H1 (cell line): ENCODE results near the gene ATP6V1F. TPM values are rescaled to one million over a fixed set of nuclear protein-coding genes. Genes with fewer than 3 reads are reported as not detected.

ENCODE experiments used
- CTCF ChIA-PET: fragments of 300-600 bp; sonication (Branson Sonifier 250); formaldehyde crosslinking; loops from one replicate; lab custom pipeline; 2021; ENCODE audit not compliant: partially characterized antibody; lab: Charles Lee
- POLR2A ChIA-PET: fragments of 300-600 bp; sonication (Branson Sonifier 250); formaldehyde crosslinking; loops from one replicate; lab custom pipeline; 2021; ENCODE audit warnings: inconsistent platforms; ENCODE audit not compliant: partially characterized antibody; lab: Charles Lee
- DNase-seq, 2 experiments: peaks; one replicate each; pipeline versions ENCODE4 v3.0.0 to v3.0.0-alpha.2; 2010 to 2022; ENCODE audit warnings: low spot score in 2 of 2, low read depth in 1 of 2, mixed read lengths in 1 of 2
- FAIRE-seq: peaks from 2 replicates; lab custom pipeline; 2011; peaks lifted over from hg19 to GRCh38; lab: Jason Lieb, UNC
- H2AFZ ChIP-seq: 2 replicates; pipeline ENCODE4 v1.8.1; 2012; ENCODE audit warnings: low read length, inconsistent platforms
- H2AK5ac ChIP-seq: 2 replicates; pipeline ENCODE4 v1.6.1; 2013; ENCODE audit warnings: low read depth, low read length
- H2BK120ac ChIP-seq: replicated peaks from 2 replicates; pipeline ENCODE3; 2013; ENCODE audit warnings: low read depth, low read length, inconsistent platforms
- H2BK12ac ChIP-seq: 2 replicates; pipeline ENCODE4 v1.6.1; 2013; ENCODE audit warnings: low read depth, low read length
- H2BK15ac ChIP-seq: 2 replicates; pipeline ENCODE4 v1.6.1; 2013; ENCODE audit warnings: low read length
- H2BK20ac ChIP-seq: 2 replicates; pipeline ENCODE4 v1.6.1; 2013; ENCODE audit warnings: low read length
- H2BK5ac ChIP-seq: 2 replicates; pipeline ENCODE4 v1.6.1; 2013; ENCODE audit warnings: low read depth, low read length
- H3K14ac ChIP-seq: 2 replicates; pipeline ENCODE4 v1.6.1; 2013; ENCODE audit warnings: inconsistent platforms; ENCODE audit not compliant: insufficient read length
- H3K18ac ChIP-seq: 2 replicates; pipeline ENCODE4 v1.6.1; 2013; ENCODE audit warnings: low read length; ENCODE audit errors: extremely low read depth
- H3K23ac ChIP-seq: 2 replicates; pipeline ENCODE4 v1.6.1; 2013; ENCODE audit warnings: inconsistent platforms; ENCODE audit not compliant: insufficient read length
- H3K23me2 ChIP-seq: 2 replicates; pipeline ENCODE4 v1.6.1; 2013; ENCODE audit warnings: low read depth, low read length
- H3K27ac ChIP-seq: 2 replicates; pipeline ENCODE4 v1.6.1; 2011; ENCODE audit warnings: low read depth, low read length, inconsistent platforms
- H3K27me3 ChIP-seq, 4 experiments: replicated peaks in 1 of 4; 1 replicate in 1 of 4; 2 replicates in 3 of 4; pipeline versions ENCODE4 v1.6.1 to v1.8.1; 2011 to 2013; ENCODE audit warnings: low read length in 3 of 4, mild to moderate bottlenecking in 3 of 4, inconsistent platforms in 2 of 4, mixed read lengths in 2 of 4, moderate library complexity in 1 of 4; ENCODE audit not compliant: control insufficient read depth in 3 of 4, insufficient read depth in 3 of 4; ENCODE audit errors: extremely low read depth in 1 of 4
- H3K36me3 ChIP-seq, 4 experiments: 2 replicates each; pipeline versions ENCODE4 v1.6.1 to v1.8.1; 2011 to 2013; ENCODE audit warnings: mild to moderate bottlenecking in 4 of 4, low read length in 3 of 4, moderate library complexity in 2 of 4, control low read depth in 1 of 4, inconsistent platforms in 1 of 4; ENCODE audit not compliant: insufficient read depth in 4 of 4, control insufficient read depth in 2 of 4
- H3K4ac ChIP-seq: replicated peaks from 2 replicates; pipeline ENCODE3; 2013; ENCODE audit warnings: low read length, low read depth, mixed read lengths, inconsistent platforms; ENCODE audit not compliant: insufficient read length
- H3K4me1 ChIP-seq, 4 experiments: replicated peaks in 1 of 4; 1 replicate in 1 of 4; 2 replicates in 3 of 4; pipeline versions ENCODE4 v1.6.1 to v1.8.1; 2011 to 2013; ENCODE audit warnings: low read length in 3 of 4, inconsistent platforms in 2 of 4, mixed read lengths in 1 of 4; ENCODE audit not compliant: insufficient read depth in 4 of 4, control insufficient read depth in 3 of 4
- H3K4me2 ChIP-seq, 2 experiments: 2 replicates each; pipeline versions ENCODE4 v1.6.1 to v1.8.1; 2011 to 2013; ENCODE audit warnings: low read depth in 2 of 2, low read length in 2 of 2, control low read depth in 1 of 2, inconsistent platforms in 1 of 2, mild to moderate bottlenecking in 1 of 2; ENCODE audit not compliant: insufficient read depth in 1 of 2
- H3K4me3 ChIP-seq, 4 experiments: fragments of 200-600, 300-600 bp in 1 of 4; sonication (generic), shearing (Covaris generic), sonication (Bioruptor Twin) in 1 of 4; 2 replicates each; pipeline versions ENCODE4 v1.5.1 to v1.8.1; 2011 to 2016; ENCODE audit warnings: low read length in 4 of 4, low read depth in 3 of 4, control low read depth in 2 of 4, inconsistent platforms in 2 of 4, mild to moderate bottlenecking in 2 of 4, mixed read lengths in 1 of 4, moderate library complexity in 1 of 4; ENCODE audit not compliant: insufficient read depth in 2 of 4; ENCODE audit errors: extremely low read depth in 1 of 4
- H3K56ac ChIP-seq: replicated peaks from 2 replicates; pipeline ENCODE3; 2013; ENCODE audit warnings: low read depth, mild to moderate bottlenecking, mixed read lengths, low read length, inconsistent platforms; ENCODE audit not compliant: insufficient read length
- H3K79me1 ChIP-seq: 2 replicates; pipeline ENCODE4 v1.6.1; 2013; ENCODE audit warnings: low read depth, low read length, control low read depth
- H3K79me2 ChIP-seq, 2 experiments: 2 replicates each; pipeline versions ENCODE4 v1.6.1 to v1.8.1; 2012 to 2013; ENCODE audit warnings: low read length in 2 of 2, mild to moderate bottlenecking in 2 of 2, inconsistent platforms in 1 of 2; ENCODE audit not compliant: insufficient read depth in 2 of 2, control insufficient read depth in 1 of 2
- H3K9ac ChIP-seq, 4 experiments: replicated peaks in 1 of 4; 1 replicate in 1 of 4; 2 replicates in 3 of 4; pipeline versions ENCODE4 v1.6.1 to v1.8.1; 2011 to 2013; ENCODE audit warnings: low read depth in 3 of 4, low read length in 3 of 4, control low read depth in 2 of 4, mild to moderate bottlenecking in 2 of 4, moderate library complexity in 2 of 4, inconsistent platforms in 1 of 4; ENCODE audit errors: extremely low read depth in 1 of 4
- H3K9me3 ChIP-seq, 2 experiments: 2 replicates each; pipeline versions ENCODE4 v1.6.1 to v1.8.1; 2012 to 2013; ENCODE audit warnings: mild to moderate bottlenecking in 2 of 2, moderate library complexity in 2 of 2, control low read depth in 1 of 2, inconsistent platforms in 1 of 2, low read depth in 1 of 2, low read length in 1 of 2, mixed read lengths in 1 of 2; ENCODE audit not compliant: insufficient read depth in 2 of 2
- H4K20me1 ChIP-seq, 2 experiments: replicated peaks in 1 of 2; 2 replicates each; pipeline versions ENCODE3 to v1.8.1; 2011 to 2013; ENCODE audit warnings: inconsistent platforms in 2 of 2, low read length in 2 of 2, mild to moderate bottlenecking in 1 of 2; ENCODE audit not compliant: insufficient read depth in 2 of 2, control insufficient read depth in 1 of 2
- H4K5ac ChIP-seq: 2 replicates; pipeline ENCODE4 v1.6.1; 2013; ENCODE audit warnings: low read length, low read depth, mixed read lengths, inconsistent platforms; ENCODE audit not compliant: insufficient read length
- H4K8ac ChIP-seq: 2 replicates; pipeline ENCODE4 v1.8.0; 2013; ENCODE audit warnings: mild to moderate bottlenecking, moderate library complexity, low read length, inconsistent platforms; ENCODE audit not compliant: insufficient read depth; ENCODE audit errors: extremely low read depth
- H4K91ac ChIP-seq: replicated peaks from 2 replicates; pipeline ENCODE3; 2013; ENCODE audit warnings: low read length, mixed read lengths, inconsistent platforms; ENCODE audit not compliant: insufficient read length
- CTBP2 ChIP-seq: IDR thresholded peaks from 2 replicates; pipeline ENCODE4 v1.7.0; 2011; ENCODE audit warnings: borderline replicate concordance, mild to moderate bottlenecking, moderate library complexity, mixed read lengths, low read length; ENCODE audit not compliant: insufficient read depth, insufficient read length
- RAD21 ChIP-seq, 2 experiments: IDR thresholded peaks in 1 of 2; conservative IDR thresholded peaks in 1 of 2; 2 replicates each; pipeline ENCODE4 v1.6.1; 2011; ENCODE audit warnings: low read depth in 2 of 2, low read length in 2 of 2, improper control_type of control experiment in 1 of 2, inconsistent platforms in 1 of 2, mild to moderate bottlenecking in 1 of 2, moderate library complexity in 1 of 2
- SAP30 ChIP-seq: fragments of 300-600 bp; sonication (generic); IDR thresholded peaks from 2 replicates; pipeline ENCODE4 v1.7.1; 2012; ENCODE audit warnings: low read length, moderate library complexity, mild to moderate bottlenecking, inconsistent platforms; ENCODE audit not compliant: insufficient read depth, insufficient replicate concordance
- WGBS, 2 experiments: shearing (Covaris generic) in 1 of 2; methylation state at CpG; one replicate each; pipeline versions ENCODE4 v1.1.6 to v1.1.7; 2013 to 2015; ENCODE audit warnings: low lambda C conversion rate in 2 of 2, mixed read lengths in 2 of 2, inconsistent platforms in 1 of 2, low coverage in 1 of 2, missing lambda C conversion rate in 1 of 2; ENCODE audit not compliant: insufficient replicate concordance in 2 of 2, insufficient coverage in 1 of 2, insufficient read length in 1 of 2; ENCODE audit errors: extremely low coverage in 1 of 2, missing lambda C conversion rate in 1 of 2; 5-methylcytosine and 5-hydroxymethylcytosine counted together
- polyA plus RNA-seq, 7 experiments: library from polyadenylated mRNA; depleted of rRNA in 3 of 7; stranded (reverse) in 5 of 7; unstranded in 2 of 7; fragments of >200 nt in 5 of 7; fragments of 200-250 nt in 2 of 7; gene quantifications; 1 replicate in 5 of 7; 2 replicates in 1 of 7; 4 replicates in 1 of 7; pipeline versions ENCODE4 v1.2.1 to v1.2.3, GENCODE V29; 2011 to 2013; ENCODE audit warnings: missing spikeins in 2 of 7, mixed read lengths in 2 of 7
- total RNA-seq: library from RNA; stranded (reverse); fragmentation: NEBNext Ultra II Directional; extraction: Animal tissue kit (Norgen Biotek cat#: 25700); gene quantifications from 2 replicates; pipeline ENCODE4 v1.2.1, GENCODE V29; 2021

ATP6V1F gene
- total and polyA plus RNA-seq, 2 of the 8 experiments (the other 6 are each of a cell fraction or from before 2014, with no cell fraction given), result 104 to 318 TPM

DNA sequence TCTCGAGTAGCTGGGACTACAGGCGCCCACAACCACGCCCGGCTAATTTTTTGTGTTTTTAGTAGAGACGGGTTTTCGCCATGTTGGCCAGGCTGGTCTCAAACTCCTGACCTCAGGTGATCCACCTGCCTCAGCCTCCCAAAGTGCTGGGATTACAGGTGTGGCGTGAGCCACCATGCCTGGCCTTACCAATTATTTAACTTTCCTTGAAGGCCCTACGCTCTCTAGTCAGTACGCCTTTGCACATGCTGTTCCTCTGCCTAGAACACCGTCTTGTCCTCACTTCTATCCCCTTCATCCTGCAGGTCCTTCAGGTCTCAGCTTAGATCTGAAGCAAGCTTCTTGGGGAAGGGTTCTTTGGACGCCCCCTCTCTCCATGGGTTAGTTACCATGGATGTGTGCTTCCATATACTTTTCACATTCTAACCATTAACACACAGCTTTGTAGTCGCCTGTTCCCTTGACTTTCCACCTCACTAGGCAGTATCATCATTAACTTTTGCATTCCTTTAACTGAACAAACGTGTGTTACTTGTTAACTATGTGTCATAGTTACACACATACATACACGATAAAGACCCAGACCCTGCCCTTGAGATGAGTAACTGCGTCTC, 592 bp upstream of the ATP6V1F start:
- no peak overlapping the region for H3K56ac ChIP-seq
- WGBS, 2 experiments, result 74% methylated on average over 15 of the region's 15 CpGs; no CpG with 5 or more reads in 1 of the 2 experiments
- H3K36me3 ChIP-seq, result no peaks in the 10 kb centered on the region
- no peak overlapping the region for H2BK20ac ChIP-seq
- no peak for DNase-seq
- no peak overlapping the region for H2BK15ac ChIP-seq
- H3K23me2 ChIP-seq, result peaks cover 7% of the 10 kb centered on the region
- no peaks in the 10 kb centered on the region; a peak in 2 of 7 replicates for H3K27me3 ChIP-seq
- H3K9me3 ChIP-seq, result no peaks in the 10 kb centered on the region
- ChIA-PET CTCF (interaction anchor here (0.9 to 10.2 kb wide), 14 partner anchors 10 to 387 kb away, joined by 3 to 189 read pairs (median 4); no protein-coding TSS in a partner anchor), POLR2A (interaction anchor here (0.6 to 2.0 kb wide), 8 partner anchors 16 to 386 kb away, joined by 3 to 15 read pairs (median 4); partner anchors contain the start of genes METTL2B and TNPO3)
- peak overlapping the region in 1 of 4 experiments; percentile 39; a peak in 1 of 7 replicates for H3K9ac ChIP-seq
- H2BK12ac ChIP-seq, result peak overlapping the region; percentile 45; the same call in 1 of the 2 replicates
- peak overlapping the region; percentile 42 to 81 (median 74); a peak in 7 of 8 replicates for H3K4me3 ChIP-seq
- no peak for FAIRE-seq
- peak overlapping the region; percentile 88 for H4K91ac ChIP-seq
- H2AFZ ChIP-seq, result peak overlapping the region; percentile 52
- no peak overlapping the region for H3K14ac ChIP-seq
- TF ChIP-seq RAD21 (IDR thresholded peaks at IDR 0.05 in 1 of 2, conservative IDR thresholded peaks at IDR 0.05 in 1 of 2; ENCODE audit: low read depth in 2 of 2, low read length in 2 of 2) (no peak), SAP30 (no peak), CTBP2 (no peak)
- H3K79me1 ChIP-seq, result no peaks in the 10 kb centered on the region
- no peaks in the 10 kb centered on the region for H3K79me2 ChIP-seq
- H4K20me1 ChIP-seq, result peaks cover 0 to 11% of the 10 kb centered on the region in 2 experiments
- H3K4me2 ChIP-seq, result peak overlapping the region; percentile 91 to 92
- H2BK5ac ChIP-seq, result peak overlapping the region; percentile 81; the same call in 1 of the 2 replicates
- no peak overlapping the region for H2BK120ac ChIP-seq
- H3K18ac ChIP-seq, result no peak overlapping the region; the same call in 1 of the 2 replicates
- H3K23ac ChIP-seq, result no peak overlapping the region
- peak overlapping the region; percentile 59 for H4K5ac ChIP-seq
- H3K4me1 ChIP-seq, result peaks cover 0 to 12% (median 5%) of the 10 kb centered on the region in 4 experiments; a peak in 5 of 7 replicates
- H2AK5ac ChIP-seq, result no peak overlapping the region
- H3K27ac ChIP-seq, result no peak overlapping the region
- H3K4ac ChIP-seq, result peak overlapping the region; percentile 87
- H4K8ac ChIP-seq, result no peak overlapping the region
